ENCODE results near the gene KLK5.

- TF ChIP-seq CTCF (IDR thresholded peaks at IDR 0.05) (no peak), POLR2A (IDR thresholded peaks at IDR 0.05) (no peak), EP300 (IDR thresholded peaks at IDR 0.05) (no peak)
These were observed 9.4 kb upstream of the KLK5 start for GRCh38 chr19:50962245-50962644.
